Astrocyte (in vitro differentiated cells and primary cell): ENCODE results near the gene DPF3. TPM values are rescaled to one million over a fixed set of nuclear protein-coding genes. Genes with fewer than 3 reads are reported as not detected.

Source experiments
- DNase-seq: peaks from one replicate; pipeline ENCODE4 v3.0.0-alpha.2; 2010; ENCODE audit warnings: low read depth
- FAIRE-seq: peaks from 2 replicates; lab custom pipeline; 2011; peaks lifted over from hg19 to GRCh38; lab: Jason Lieb, UNC
- H2AFZ ChIP-seq: 2 replicates; pipeline ENCODE4 v1.6.0; 2012; ENCODE audit warnings: low read depth, low read length, inconsistent platforms
- H3K27ac ChIP-seq: 2 replicates; pipeline ENCODE4 v1.5.1; 2011; ENCODE audit warnings: low read depth, low read length, inconsistent platforms
- H3K27me3 ChIP-seq: 2 replicates; pipeline ENCODE4 v1.6.0; 2011; ENCODE audit warnings: low read length, inconsistent platforms; ENCODE audit not compliant: insufficient read depth
- H3K36me3 ChIP-seq: 2 replicates; pipeline ENCODE4 v1.5.1; 2011; ENCODE audit warnings: low read length, inconsistent platforms; ENCODE audit not compliant: insufficient read depth
- H3K4me1 ChIP-seq: 2 replicates; pipeline ENCODE4 v1.5.1; 2011; ENCODE audit warnings: low read length, inconsistent platforms; ENCODE audit not compliant: insufficient read depth
- H3K4me2 ChIP-seq: 2 replicates; pipeline ENCODE4 v1.6.0; 2012; ENCODE audit warnings: low read length, inconsistent platforms
- H3K4me3 ChIP-seq: 2 replicates; pipeline ENCODE4 v1.5.1; 2011; ENCODE audit warnings: low read depth, mild to moderate bottlenecking, low read length, inconsistent platforms; ENCODE audit not compliant: insufficient read depth
- H3K79me2 ChIP-seq: 2 replicates; pipeline ENCODE4 v1.6.0; 2012; ENCODE audit warnings: mild to moderate bottlenecking, low read length, inconsistent platforms; ENCODE audit not compliant: insufficient read depth
- H3K9ac ChIP-seq: 2 replicates; pipeline ENCODE4 v1.6.0; 2012; ENCODE audit warnings: mild to moderate bottlenecking, low read length, inconsistent platforms
- H3K9me3 ChIP-seq: 2 replicates; pipeline ENCODE4 v1.5.1; 2012; ENCODE audit warnings: low read depth, mild to moderate bottlenecking, low read length, inconsistent platforms; ENCODE audit not compliant: insufficient read depth
- H4K20me1 ChIP-seq: 2 replicates; pipeline ENCODE4 v1.6.0; 2012; ENCODE audit warnings: low read length, inconsistent platforms; ENCODE audit not compliant: insufficient read depth
- H3K27ac Mint-ChIP-seq: one replicate; pipeline ENCODE4 v1.8.0; 2021; ENCODE audit warnings: mild to moderate bottlenecking, mixed read lengths; ENCODE audit not compliant: unreplicated experiment
- H3K27me3 Mint-ChIP-seq: one replicate; pipeline ENCODE4 v1.8.0; 2021; ENCODE audit warnings: low read depth, mixed read lengths; ENCODE audit not compliant: unreplicated experiment
- H3K36me3 Mint-ChIP-seq: one replicate; pipeline ENCODE4 v1.8.0; 2021; ENCODE audit warnings: low read depth, mixed read lengths; ENCODE audit not compliant: unreplicated experiment
- H3K4me1 Mint-ChIP-seq: one replicate; pipeline ENCODE4 v1.8.0; 2021; ENCODE audit warnings: low read depth, mixed read lengths; ENCODE audit not compliant: unreplicated experiment
- H3K4me3 Mint-ChIP-seq: one replicate; pipeline ENCODE4 v1.8.0; 2021; ENCODE audit warnings: mild to moderate bottlenecking, moderate library complexity, mixed read lengths; ENCODE audit not compliant: unreplicated experiment
- H3K9me3 Mint-ChIP-seq: one replicate; pipeline ENCODE4 v1.8.0; 2021; ENCODE audit warnings: mild to moderate bottlenecking, mixed read lengths; ENCODE audit not compliant: unreplicated experiment
- EZH2 ChIP-seq: IDR thresholded peaks from 2 replicates; pipeline ENCODE4 v1.6.1; 2012; ENCODE audit warnings: mild to moderate bottlenecking, low read length, inconsistent platforms; ENCODE audit not compliant: insufficient read depth
- total RNA-seq: library from RNA; stranded (reverse); gene quantifications from 2 replicates; pipeline ENCODE4 v1.2.1, GENCODE V29; 2021
- TF ChIP-seq, protein P1 (sequence below): IDR thresholded peaks from 2 replicates; pipeline ENCODE4 v1.5.1; 2011; ENCODE audit warnings: low read depth, mild to moderate bottlenecking, inconsistent platforms, low read length, moderate library complexity; ENCODE audit not compliant: insufficient read depth

The DPF3 gene
- total RNA-seq, 1 donor from 2014 or later, result 2.4 TPM

DNA sequence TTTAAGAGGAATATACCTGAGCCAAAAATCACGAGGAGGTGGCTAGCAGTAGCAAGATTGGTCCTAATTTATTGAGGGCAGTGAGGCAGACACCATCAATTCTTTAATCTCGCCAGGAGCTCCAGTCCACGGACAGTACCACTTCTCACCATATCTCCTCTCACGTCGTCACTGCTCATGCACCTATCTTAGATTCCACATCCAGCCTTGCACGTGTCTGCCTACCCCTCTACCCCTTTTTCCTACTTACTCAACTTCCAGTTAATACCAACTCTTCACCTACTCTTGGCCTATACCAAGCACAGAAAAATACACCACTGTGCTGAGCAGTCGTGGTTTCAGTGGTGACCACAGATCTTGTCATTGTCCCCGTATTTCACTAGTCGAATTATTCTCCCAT lies 246.1 kb downstream of the DPF3 start:
- no peak overlapping the region for H3K4me3 Mint-ChIP-seq
- H4K20me1 ChIP-seq, result no peaks in the 10 kb centered on the region
- H3K4me1 ChIP-seq, result peaks cover 59% of the 10 kb centered on the region
- H3K79me2 ChIP-seq, result no peaks in the 10 kb centered on the region
- H3K27ac ChIP-seq, result peak overlapping the region; percentile 54
- H3K27ac Mint-ChIP-seq, result no peak overlapping the region
- H3K4me1 Mint-ChIP-seq, result peaks cover 30% of the 10 kb centered on the region
- no peaks in the 10 kb centered on the region for H3K27me3 ChIP-seq
- H3K36me3 Mint-ChIP-seq, result peaks cover 3% of the 10 kb centered on the region
- no peaks in the 10 kb centered on the region for H3K36me3 ChIP-seq
- H2AFZ ChIP-seq, result no peak overlapping the region
- no peak for DNase-seq
- H3K4me2 ChIP-seq, result no peak overlapping the region
- peaks cover 3% of the 10 kb centered on the region for H3K9me3 Mint-ChIP-seq
- no peaks in the 10 kb centered on the region for H3K9me3 ChIP-seq
- H3K27me3 Mint-ChIP-seq, result no peaks in the 10 kb centered on the region
- no peak for FAIRE-seq
- H3K4me3 ChIP-seq, result no peak overlapping the region
- peak overlapping the region; percentile 1 for H3K9ac ChIP-seq
- no peak for TF ChIP-seq EZH2
- TF ChIP-seq, protein P1, sequence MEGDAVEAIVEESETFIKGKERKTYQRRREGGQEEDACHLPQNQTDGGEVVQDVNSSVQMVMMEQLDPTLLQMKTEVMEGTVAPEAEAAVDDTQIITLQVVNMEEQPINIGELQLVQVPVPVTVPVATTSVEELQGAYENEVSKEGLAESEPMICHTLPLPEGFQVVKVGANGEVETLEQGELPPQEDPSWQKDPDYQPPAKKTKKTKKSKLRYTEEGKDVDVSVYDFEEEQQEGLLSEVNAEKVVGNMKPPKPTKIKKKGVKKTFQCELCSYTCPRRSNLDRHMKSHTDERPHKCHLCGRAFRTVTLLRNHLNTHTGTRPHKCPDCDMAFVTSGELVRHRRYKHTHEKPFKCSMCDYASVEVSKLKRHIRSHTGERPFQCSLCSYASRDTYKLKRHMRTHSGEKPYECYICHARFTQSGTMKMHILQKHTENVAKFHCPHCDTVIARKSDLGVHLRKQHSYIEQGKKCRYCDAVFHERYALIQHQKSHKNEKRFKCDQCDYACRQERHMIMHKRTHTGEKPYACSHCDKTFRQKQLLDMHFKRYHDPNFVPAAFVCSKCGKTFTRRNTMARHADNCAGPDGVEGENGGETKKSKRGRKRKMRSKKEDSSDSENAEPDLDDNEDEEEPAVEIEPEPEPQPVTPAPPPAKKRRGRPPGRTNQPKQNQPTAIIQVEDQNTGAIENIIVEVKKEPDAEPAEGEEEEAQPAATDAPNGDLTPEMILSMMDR, result no peak

- H3K27me3 ChIP-seq, result no peaks in the 10 kb centered on the region
- H3K4me1 ChIP-seq, result peaks cover 55% of the 10 kb centered on the region
- Mint-ChIP-seq H3K4me3 (no peak overlapping the region), H3K36me3 (peaks cover 6% of the 10 kb centered on the region), H3K27ac (no peak overlapping the region), H3K4me1 (peaks cover 27% of the 10 kb centered on the region), H3K9me3 (peaks cover 7% of the 10 kb centered on the region), H3K27me3 (no peaks in the 10 kb centered on the region)
- peak overlapping the region; percentile 17 for H3K4me2 ChIP-seq
- DNase-seq (peak; percentile 90), FAIRE-seq (no peak)
- no peaks in the 10 kb centered on the region for H3K36me3 ChIP-seq
- peak overlapping the region; percentile 54 for H3K27ac ChIP-seq
- no peak overlapping the region for H3K4me3 ChIP-seq
- no peaks in the 10 kb centered on the region for H4K20me1 ChIP-seq
- H3K79me2 ChIP-seq, result no peaks in the 10 kb centered on the region
- H3K9ac ChIP-seq, result peak overlapping the region; percentile 5
- H2AFZ ChIP-seq, result no peak overlapping the region
- peaks cover 2% of the 10 kb centered on the region for H3K9me3 ChIP-seq
- TF ChIP-seq, protein P1, result no peak
- TF ChIP-seq EZH2, result no peak
Measured at GRCh38 chr14:72646861-72647528, 246.9 kb downstream of the DPF3 start.

DNA sequence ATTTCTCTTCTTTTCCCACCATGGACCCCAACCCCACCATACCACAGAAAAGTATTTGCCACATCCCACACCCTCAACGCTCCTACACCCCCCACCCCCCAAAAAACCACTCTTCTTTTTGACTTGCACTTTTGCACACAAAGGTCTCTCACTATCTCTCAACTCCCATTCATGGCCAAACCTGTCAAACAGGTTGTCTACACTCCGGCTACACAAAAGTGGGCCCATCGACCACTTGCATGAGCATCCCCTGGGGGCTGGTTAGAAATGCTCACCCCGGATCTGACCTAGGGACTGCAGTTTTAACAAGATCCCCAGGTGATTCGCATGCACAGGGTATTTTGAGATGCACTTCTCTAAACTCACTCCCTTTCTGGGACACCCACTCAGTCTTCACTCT lies 248.2 kb downstream of the DPF3 start:
- no peak for FAIRE-seq

More for the DNA sequence above, 248.2 kb downstream of the DPF3 start:
- Histone ChIP-seq H3K79me2 (no peaks in the 10 kb centered on the region), H3K27me3 (no peaks in the 10 kb centered on the region), H2AFZ (no peak overlapping the region), H4K20me1 (no peaks in the 10 kb centered on the region), H3K9me3 (peaks cover 5% of the 10 kb centered on the region), H3K36me3 (no peaks in the 10 kb centered on the region), H3K4me3 (no peak overlapping the region), H3K27ac (no peak overlapping the region), H3K4me2 (no peak overlapping the region), H3K4me1 (peaks cover 42% of the 10 kb centered on the region), H3K9ac (no peak overlapping the region)
- Mint-ChIP-seq H3K4me3 (peak overlapping the region; percentile 21), H3K27ac (no peak overlapping the region), H3K4me1 (peaks cover 25% of the 10 kb centered on the region), H3K9me3 (peaks cover 16% of the 10 kb centered on the region), H3K27me3 (no peaks in the 10 kb centered on the region), H3K36me3 (peaks cover 8% of the 10 kb centered on the region)
- no peak for DNase-seq
- TF ChIP-seq, protein P1, result no peak
- TF ChIP-seq EZH2, result no peak
